Uterus (tissue), 2 donors: ENCODE measurements around the gene RGS10.

ENCODE experiments used
- POLR2A ChIP-seq, 2 donors: fragments of 450-650 bp; IDR thresholded peaks; one replicate each; pipeline ENCODE4 v1.6.1; 2016; ENCODE audit warnings: antibody characterized with exemption in 2 of 2, mild to moderate bottlenecking in 1 of 2, moderate library complexity in 1 of 2
- TF ChIP-seq, protein P1 (sequence below), 4 experiments: fragments of 200-600 bp in 2 of 4; fragments of 450-650 bp in 2 of 4; sonication (generic) in 2 of 4; IDR thresholded peaks; one replicate each; pipeline ENCODE4 v1.5.1; 2016 to 2019; ENCODE audit warnings: antibody characterized with exemption in 4 of 4, mild to moderate bottlenecking in 2 of 4, moderate library complexity in 1 of 4

DNA sequence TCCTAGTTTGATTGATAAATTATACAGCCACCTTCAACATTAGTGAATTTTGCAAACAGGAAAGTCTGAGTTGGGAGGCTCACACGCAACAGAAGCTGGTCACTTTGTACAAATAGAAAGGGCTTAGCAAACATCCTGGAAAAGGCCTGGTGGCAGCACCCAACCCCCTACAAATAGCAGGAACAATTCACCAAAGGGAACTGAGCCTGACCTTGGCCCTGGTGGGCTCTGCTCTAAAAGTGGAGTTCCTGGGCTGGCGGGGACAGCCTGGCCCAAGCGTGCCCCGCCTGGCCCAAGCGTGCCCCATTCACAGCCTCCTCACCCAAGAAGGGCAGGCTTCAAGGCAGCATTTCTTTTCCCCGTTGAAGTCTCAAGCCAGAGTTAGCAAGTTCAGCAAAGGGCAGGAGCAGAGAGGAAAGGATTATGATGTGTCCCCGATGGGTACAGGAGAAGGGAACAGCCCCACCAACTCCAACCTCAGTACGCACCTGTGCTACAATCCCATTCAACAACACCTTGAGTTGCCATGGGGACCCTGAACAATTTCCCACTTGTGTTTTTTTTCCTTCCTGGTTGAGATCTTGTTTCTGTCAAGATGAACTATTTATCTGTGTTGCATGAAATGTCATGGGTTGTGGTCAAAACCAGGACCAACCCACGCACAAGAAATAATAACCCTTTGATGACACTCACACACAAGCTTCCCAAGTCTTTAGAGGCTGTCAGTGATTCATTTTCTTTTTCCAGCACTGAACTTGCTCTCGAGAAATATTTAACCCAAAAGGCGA lies 43.4 kb downstream of the RGS10 start:
- TF ChIP-seq, protein P1, sequence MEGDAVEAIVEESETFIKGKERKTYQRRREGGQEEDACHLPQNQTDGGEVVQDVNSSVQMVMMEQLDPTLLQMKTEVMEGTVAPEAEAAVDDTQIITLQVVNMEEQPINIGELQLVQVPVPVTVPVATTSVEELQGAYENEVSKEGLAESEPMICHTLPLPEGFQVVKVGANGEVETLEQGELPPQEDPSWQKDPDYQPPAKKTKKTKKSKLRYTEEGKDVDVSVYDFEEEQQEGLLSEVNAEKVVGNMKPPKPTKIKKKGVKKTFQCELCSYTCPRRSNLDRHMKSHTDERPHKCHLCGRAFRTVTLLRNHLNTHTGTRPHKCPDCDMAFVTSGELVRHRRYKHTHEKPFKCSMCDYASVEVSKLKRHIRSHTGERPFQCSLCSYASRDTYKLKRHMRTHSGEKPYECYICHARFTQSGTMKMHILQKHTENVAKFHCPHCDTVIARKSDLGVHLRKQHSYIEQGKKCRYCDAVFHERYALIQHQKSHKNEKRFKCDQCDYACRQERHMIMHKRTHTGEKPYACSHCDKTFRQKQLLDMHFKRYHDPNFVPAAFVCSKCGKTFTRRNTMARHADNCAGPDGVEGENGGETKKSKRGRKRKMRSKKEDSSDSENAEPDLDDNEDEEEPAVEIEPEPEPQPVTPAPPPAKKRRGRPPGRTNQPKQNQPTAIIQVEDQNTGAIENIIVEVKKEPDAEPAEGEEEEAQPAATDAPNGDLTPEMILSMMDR (IDR thresholded peaks at IDR 0.05), result no peak
- no peak for TF ChIP-seq POLR2A (IDR thresholded peaks at IDR 0.05)
